Natural killer cell (primary cell): Measurements from ENCODE around the gene OGT. TPM values are rescaled to one million over a fixed set of nuclear protein-coding genes. Genes with fewer than 3 reads are reported as not detected.
"Not testable (repeated sequence)": the region's sequence is repeated elsewhere in the genome, so short reads cannot be mapped to it uniquely, and the experiment has no call there.

Experiments used
- ATAC-seq, 3 donors: fragments of 150-1000 bp in 2 of 3; fragments of 200-7000 bp in 1 of 3; cut with Tn5 transposase; 1 replicate in 1 of 3; 2 replicates in 2 of 3; pipeline ENCODE4 v1.10.0; 2021; ENCODE audit warnings: mild to moderate bottlenecking in 2 of 3, moderate library complexity in 2 of 3
- DNase-seq, 2 donors: peaks; one replicate each; pipeline versions ENCODE4 v3.0.0 to v3.0.0-alpha.2; 2013 to 2021; ENCODE audit warnings: mixed read lengths in 1 of 2
- H3K27ac ChIP-seq: one replicate; pipeline ENCODE4 v1.5.1; 2013; ENCODE audit warnings: mild to moderate bottlenecking, low read length
- H3K27me3 ChIP-seq: one replicate; pipeline ENCODE4 v1.6.1; 2013; ENCODE audit warnings: low read length; ENCODE audit not compliant: control insufficient read depth, insufficient read depth
- H3K36me3 ChIP-seq: one replicate; pipeline ENCODE4 v1.6.1; 2013; ENCODE audit warnings: low read length; ENCODE audit not compliant: control insufficient read depth, insufficient read depth
- H3K4me1 ChIP-seq: one replicate; pipeline ENCODE4 v1.6.1; 2013; ENCODE audit warnings: low read length; ENCODE audit not compliant: control insufficient read depth, insufficient read depth
- H3K4me3 ChIP-seq: one replicate; pipeline ENCODE4 v1.5.1; 2013; ENCODE audit warnings: low read length
- H3K9me3 ChIP-seq: one replicate; pipeline ENCODE4 v1.6.1; 2013; ENCODE audit warnings: low read length; ENCODE audit not compliant: control insufficient read depth, insufficient read depth
- H3K27ac Mint-ChIP-seq, 2 donors: one replicate each; pipeline ENCODE4 v1.8.0; 2022; ENCODE audit warnings: mild to moderate bottlenecking in 2 of 2, mixed read lengths in 2 of 2, moderate library complexity in 1 of 2
- H3K27me3 Mint-ChIP-seq, 2 donors: one replicate each; pipeline ENCODE4 v1.8.0; 2022; ENCODE audit warnings: low read depth in 2 of 2, mixed read lengths in 2 of 2
- H3K36me3 Mint-ChIP-seq: one replicate; pipeline ENCODE4 v1.8.0; 2022; ENCODE audit warnings: mixed read lengths
- H3K4me1 Mint-ChIP-seq, 2 donors: one replicate each; pipeline ENCODE4 v1.8.0; 2022; ENCODE audit warnings: mixed read lengths in 2 of 2
- H3K4me3 Mint-ChIP-seq: one replicate; pipeline ENCODE4 v1.8.0; 2022; ENCODE audit warnings: mild to moderate bottlenecking, moderate library complexity, mixed read lengths
- H3K9me3 Mint-ChIP-seq, 2 donors: one replicate each; pipeline ENCODE4 v1.8.0; 2022; ENCODE audit warnings: mixed read lengths in 2 of 2
- WGBS: methylation state at CpG from one replicate; pipeline ENCODE4 v1.1.7; 2013; ENCODE audit warnings: missing lambda C conversion rate; ENCODE audit not compliant: insufficient coverage; 5-methylcytosine and 5-hydroxymethylcytosine counted together
- intact Hi-C: fragments of 100-400 bp; cut with micrococcal nuclease; formaldehyde crosslinking; loops from one replicate; pipeline ENCODE4 v1.14.2; 2022
- total RNA-seq, 4 donors: library from RNA; stranded (reverse); fragments of 120-200 nt in 1 of 4; gene quantifications; one replicate each; pipeline versions ENCODE4 v1.2.3 to v1.2.4, GENCODE V29; 2013 to 2022
- TF ChIP-seq, protein P1 (sequence below): fragments of 200-600 bp; IDR thresholded peaks from one replicate; pipeline ENCODE4 v1.8.0; 2022; ENCODE audit warnings: antibody characterized with exemption

Gene OGT
- total RNA-seq, 3 donors from 2014 or later (not counting 1 experiment from before 2014, with no cell fraction given) = 489 to 721 (median 542) TPM

GRCh38 chrX:71607488-71607887 lies 74.6 kb downstream of the OGT start:
- TF ChIP-seq, protein P1, sequence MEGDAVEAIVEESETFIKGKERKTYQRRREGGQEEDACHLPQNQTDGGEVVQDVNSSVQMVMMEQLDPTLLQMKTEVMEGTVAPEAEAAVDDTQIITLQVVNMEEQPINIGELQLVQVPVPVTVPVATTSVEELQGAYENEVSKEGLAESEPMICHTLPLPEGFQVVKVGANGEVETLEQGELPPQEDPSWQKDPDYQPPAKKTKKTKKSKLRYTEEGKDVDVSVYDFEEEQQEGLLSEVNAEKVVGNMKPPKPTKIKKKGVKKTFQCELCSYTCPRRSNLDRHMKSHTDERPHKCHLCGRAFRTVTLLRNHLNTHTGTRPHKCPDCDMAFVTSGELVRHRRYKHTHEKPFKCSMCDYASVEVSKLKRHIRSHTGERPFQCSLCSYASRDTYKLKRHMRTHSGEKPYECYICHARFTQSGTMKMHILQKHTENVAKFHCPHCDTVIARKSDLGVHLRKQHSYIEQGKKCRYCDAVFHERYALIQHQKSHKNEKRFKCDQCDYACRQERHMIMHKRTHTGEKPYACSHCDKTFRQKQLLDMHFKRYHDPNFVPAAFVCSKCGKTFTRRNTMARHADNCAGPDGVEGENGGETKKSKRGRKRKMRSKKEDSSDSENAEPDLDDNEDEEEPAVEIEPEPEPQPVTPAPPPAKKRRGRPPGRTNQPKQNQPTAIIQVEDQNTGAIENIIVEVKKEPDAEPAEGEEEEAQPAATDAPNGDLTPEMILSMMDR = no peak
- Mint-ChIP-seq H3K4me1 (peaks cover 52 to 64% of the 10 kb centered on the region in 2 donors), H3K27ac (peak overlapping the region; percentile 77 to 88), H3K4me3 (peak overlapping the region; percentile 43), H3K27me3 (peaks cover 0 to 15% of the 10 kb centered on the region in 2 donors), H3K9me3 (no peaks in the 10 kb centered on the region), H3K36me3 (peaks cover 18% of the 10 kb centered on the region)
- intact Hi-C loops = loop anchor here (2.0 kb wide), 2 partner anchors 15 to 45 kb away; no protein-coding TSS in a partner anchor
- DNase-seq (no peak), ATAC-seq (peak in 1 of 3 donors; percentile 16)
- H3K9me3 ChIP-seq = no peaks in the 10 kb centered on the region
- WGBS = 70% methylated on average over 2 of the region's 2 CpGs
- peak overlapping the region; percentile 72 for H3K27ac ChIP-seq
- no peaks in the 10 kb centered on the region for H3K27me3 ChIP-seq
- no peak overlapping the region for H3K4me3 ChIP-seq
- peaks cover 42% of the 10 kb centered on the region for H3K4me1 ChIP-seq
- H3K36me3 ChIP-seq = peaks cover 54% of the 10 kb centered on the region

DNA sequence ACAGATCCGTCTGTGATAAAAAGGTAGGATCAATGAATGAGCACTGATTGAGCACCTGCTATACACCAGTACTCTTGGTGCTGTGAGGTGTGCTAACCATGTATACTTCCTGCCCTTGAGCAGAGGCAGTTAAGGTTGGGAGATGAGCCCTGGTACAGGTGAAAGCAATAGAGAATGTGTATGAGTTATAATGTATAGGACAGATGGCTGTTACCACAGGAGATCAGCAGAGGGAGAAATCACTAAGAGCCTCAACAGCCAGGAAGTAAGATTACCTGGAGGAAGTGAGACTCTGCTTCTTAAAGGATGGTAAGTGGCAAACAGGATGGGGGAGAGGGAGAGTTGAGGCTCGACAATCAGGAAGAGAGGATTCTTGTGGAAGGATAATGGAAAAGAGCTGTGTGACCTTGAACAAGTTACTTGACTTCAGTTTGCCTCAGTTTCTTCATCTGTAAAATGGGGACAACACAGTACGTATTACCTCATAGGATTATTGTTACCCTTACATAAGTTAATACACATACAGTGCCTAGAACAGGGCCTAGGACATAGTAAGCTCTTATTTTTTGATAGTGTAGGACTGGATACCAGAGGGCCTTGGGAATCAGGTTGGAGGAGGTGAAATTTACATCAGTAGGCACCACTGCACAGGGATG lies 76.3 kb downstream of the OGT start:
- peaks cover 11% of the 10 kb centered on the region for H3K36me3 Mint-ChIP-seq
- WGBS = 59% methylated on average over 2 of the region's 3 CpGs

GRCh38 chrX:71611736-71612135 lies 78.8 kb downstream of the OGT start:
- peaks cover 11% of the 10 kb centered on the region for H3K36me3 Mint-ChIP-seq
- ATAC-seq, H3K9me3 ChIP-seq, intact Hi-C loops, H3K4me3 Mint-ChIP-seq, H3K9me3 Mint-ChIP-seq, H3K27me3 Mint-ChIP-seq, H3K4me3 ChIP-seq, DNase-seq, H3K27ac ChIP-seq, H3K27me3 ChIP-seq, H3K27ac Mint-ChIP-seq: not testable (repeated sequence)
- peaks cover 53 to 54% of the 10 kb centered on the region in 2 donors for H3K4me1 Mint-ChIP-seq
- Histone ChIP-seq H3K4me1 (peaks cover 48% of the 10 kb centered on the region), H3K36me3 (peaks cover 51% of the 10 kb centered on the region)
- WGBS = 99% methylated on average over 6 of the region's 9 CpGs

More for the DNA sequence above, 76.3 kb downstream of the OGT start:
- H3K27ac Mint-ChIP-seq = peak overlapping the region in 1 of 2 donors; percentile 59
- H3K9me3 Mint-ChIP-seq = no peaks in the 10 kb centered on the region
- peaks cover 52 to 59% of the 10 kb centered on the region in 2 donors for H3K4me1 Mint-ChIP-seq
- DNase-seq (peak in 1 of 2 donors; percentile 54), ATAC-seq (no peak)
- Histone ChIP-seq H3K4me1 (peaks cover 42% of the 10 kb centered on the region), H3K4me3 (no peak overlapping the region), H3K36me3 (peaks cover 51% of the 10 kb centered on the region), H3K27me3 (no peaks in the 10 kb centered on the region), H3K9me3 (no peaks in the 10 kb centered on the region), H3K27ac (no peak overlapping the region)
- H3K27me3 Mint-ChIP-seq = no peaks in the 10 kb centered on the region
- H3K4me3 Mint-ChIP-seq = no peak overlapping the region
- intact Hi-C loops = no loop called here
- TF ChIP-seq, protein P1 = no peak

DNA sequence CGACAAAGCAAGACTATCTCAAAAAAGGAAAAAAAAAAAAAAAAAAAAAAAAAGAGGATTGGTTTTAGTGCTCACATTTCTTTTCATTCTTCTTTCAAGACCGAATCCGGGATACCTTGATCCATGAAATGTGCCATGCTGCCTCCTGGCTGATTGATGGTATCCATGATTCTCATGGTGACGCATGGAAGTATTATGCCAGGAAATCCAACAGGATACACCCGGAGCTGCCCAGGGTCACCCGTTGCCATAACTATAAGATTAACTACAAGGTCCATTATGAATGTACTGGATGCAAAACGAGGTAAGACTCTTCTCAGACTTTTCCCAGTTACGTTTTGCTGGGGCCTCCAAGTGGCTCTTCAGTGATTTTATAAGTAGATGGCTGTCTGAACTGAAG lies 79.4 kb downstream of the OGT start:
- Histone ChIP-seq H3K4me1 (peaks cover 48% of the 10 kb centered on the region), H3K27ac (no peak overlapping the region), H3K36me3 (peaks cover 51% of the 10 kb centered on the region), H3K27me3 (no peaks in the 10 kb centered on the region), H3K4me3 (no peak overlapping the region), H3K9me3 (no peaks in the 10 kb centered on the region)
- no peak for ATAC-seq
- Mint-ChIP-seq H3K36me3 (peaks cover 11% of the 10 kb centered on the region), H3K27ac (peak overlapping the region in 1 of 2 donors; percentile 47), H3K4me1 (peaks cover 53 to 54% of the 10 kb centered on the region in 2 donors), H3K27me3 (no peaks in the 10 kb centered on the region), H3K4me3 (no peak overlapping the region), H3K9me3 (no peaks in the 10 kb centered on the region)
- intact Hi-C loops = no loop called here
- TF ChIP-seq, protein P1 = no peak
- DNase-seq = no peak
- 100% methylated on average over 4 of the region's 8 CpGs for WGBS
